HepG2 (cell line): ENCODE data around the gene LTC4S. TPM values are rescaled to one million over a fixed set of nuclear protein-coding genes. Genes with fewer than 3 reads are reported as not detected.

Experiments
- ATF7 ChIP-seq, 2 experiments: fragments of 450-650 bp in 1 of 2; sonication (generic) in 1 of 2; formaldehyde crosslinking in 1 of 2; IDR thresholded peaks; 2 replicates each; pipeline versions ENCODE4 v1.4.0 to v1.6.1; 2016 to 2020; ENCODE audit warnings: antibody characterized with exemption in 1 of 2, mild to moderate bottlenecking in 1 of 2, missing genetic modification reagents in 1 of 2
- BCLAF1 ChIP-seq: fragments of 450-650 bp; IDR thresholded peaks from 2 replicates; pipeline ENCODE4 v1.6.1; 2017; ENCODE audit warnings: mild to moderate bottlenecking
- BORCS8-MEF2B ChIP-seq: sonication (generic); formaldehyde crosslinking; IDR thresholded peaks from 2 replicates; pipeline ENCODE4 v1.8.0; 2022; ENCODE audit warnings: mild to moderate bottlenecking, missing genetic modification reagents
- HNF1B ChIP-seq: sonication (generic); formaldehyde crosslinking; IDR thresholded peaks from 2 replicates; pipeline ENCODE4 v1.5.1; 2020; ENCODE audit warnings: mild to moderate bottlenecking, moderate library complexity, missing genetic modification reagents
- MLXIP ChIP-seq: sonication (generic); formaldehyde crosslinking; IDR thresholded peaks from 2 replicates; pipeline ENCODE4 v1.9.0; 2021; ENCODE audit warnings: missing genetic modification reagents, borderline replicate concordance
- NCOA5 ChIP-seq: sonication (generic); formaldehyde crosslinking; IDR thresholded peaks from 2 replicates; pipeline ENCODE4 v1.4.0; 2020; ENCODE audit warnings: missing genetic modification reagents
- PHF8 ChIP-seq: sonication (generic); formaldehyde crosslinking; IDR thresholded peaks from 2 replicates; pipeline ENCODE4 v1.5.0; 2020; ENCODE audit warnings: missing genetic modification reagents
- RFXAP ChIP-seq: sonication (generic); formaldehyde crosslinking; IDR thresholded peaks from 2 replicates; pipeline ENCODE4 v1.4.0; 2020; ENCODE audit warnings: missing genetic modification reagents, borderline replicate concordance
- SOX6 ChIP-seq, 2 experiments: fragments of 450-650 bp in 1 of 2; sonication (generic) in 1 of 2; formaldehyde crosslinking in 1 of 2; IDR thresholded peaks; 2 replicates each; pipeline versions ENCODE4 v1.4.0 to v1.6.1; 2017 to 2020; ENCODE audit warnings: antibody characterized with exemption in 1 of 2, mild to moderate bottlenecking in 1 of 2, missing genetic modification reagents in 1 of 2
- ZMAT3 ChIP-seq: sonication (generic); formaldehyde crosslinking; conservative IDR thresholded peaks from 2 replicates; pipeline ENCODE4 v1.7.0; 2021; ENCODE audit warnings: missing genetic modification reagents
- ZNF260 ChIP-seq: sonication (generic); formaldehyde crosslinking; IDR thresholded peaks from 2 replicates; pipeline ENCODE4 v1.4.0; 2020; ENCODE audit warnings: missing genetic modification reagents, low read depth, mild to moderate bottlenecking, borderline replicate concordance
- ZNF549 ChIP-seq: sonication (generic); formaldehyde crosslinking; IDR thresholded peaks from 2 replicates; pipeline ENCODE4 v1.5.0; 2020; ENCODE audit warnings: missing genetic modification reagents
- ZSCAN9 ChIP-seq: IDR thresholded peaks from 2 replicates; pipeline ENCODE4 v1.6.1; 2016; ENCODE audit warnings: borderline replicate concordance
- polyA plus RNA-seq, 8 experiments: library from polyadenylated mRNA; depleted of rRNA in 3 of 8; stranded (reverse) in 7 of 8; unstranded in 1 of 8; fragments of >200 nt; fragmentation: Illumina TruSeq in 4 of 8; extraction: Trizol in 4 of 8; gene quantifications; 2 replicates each; pipeline versions ENCODE4 v1.2.1 to v1.2.3, GENCODE V29; 2011 to 2016; ENCODE audit warnings: low read depth in 4 of 8, missing spikeins in 1 of 8, mixed read lengths in 1 of 8; ENCODE audit not compliant: insufficient read depth in 1 of 8
- total RNA-seq, 5 experiments: library from RNA; depleted of rRNA; stranded (reverse); fragments of >200 nt; fragmentation: Illumina TruSeq; extraction: Trizol; gene quantifications; 2 replicates each; pipeline ENCODE4 v1.2.3, GENCODE V29; 2016; ENCODE audit warnings: low read depth in 1 of 5
- TF ChIP-seq, protein P1 (sequence below): sonication (generic); formaldehyde crosslinking; IDR thresholded peaks from one replicate; pipeline ENCODE4 v1.5.1; 2020; ENCODE audit warnings: mild to moderate bottlenecking, missing genetic modification reagents; ENCODE audit errors: not compliant biosample characterization

Gene LTC4S
- total and polyA plus RNA-seq, 2 of the 13 experiments (the other 11 are each of a cell fraction or from before 2014, with no cell fraction given): 0.35 TPM; not detected in 1

GRCh38 chr5:179755022-179755421 is 38.8 kb upstream of the LTC4S start (continued):
- TF ChIP-seq, protein P1, sequence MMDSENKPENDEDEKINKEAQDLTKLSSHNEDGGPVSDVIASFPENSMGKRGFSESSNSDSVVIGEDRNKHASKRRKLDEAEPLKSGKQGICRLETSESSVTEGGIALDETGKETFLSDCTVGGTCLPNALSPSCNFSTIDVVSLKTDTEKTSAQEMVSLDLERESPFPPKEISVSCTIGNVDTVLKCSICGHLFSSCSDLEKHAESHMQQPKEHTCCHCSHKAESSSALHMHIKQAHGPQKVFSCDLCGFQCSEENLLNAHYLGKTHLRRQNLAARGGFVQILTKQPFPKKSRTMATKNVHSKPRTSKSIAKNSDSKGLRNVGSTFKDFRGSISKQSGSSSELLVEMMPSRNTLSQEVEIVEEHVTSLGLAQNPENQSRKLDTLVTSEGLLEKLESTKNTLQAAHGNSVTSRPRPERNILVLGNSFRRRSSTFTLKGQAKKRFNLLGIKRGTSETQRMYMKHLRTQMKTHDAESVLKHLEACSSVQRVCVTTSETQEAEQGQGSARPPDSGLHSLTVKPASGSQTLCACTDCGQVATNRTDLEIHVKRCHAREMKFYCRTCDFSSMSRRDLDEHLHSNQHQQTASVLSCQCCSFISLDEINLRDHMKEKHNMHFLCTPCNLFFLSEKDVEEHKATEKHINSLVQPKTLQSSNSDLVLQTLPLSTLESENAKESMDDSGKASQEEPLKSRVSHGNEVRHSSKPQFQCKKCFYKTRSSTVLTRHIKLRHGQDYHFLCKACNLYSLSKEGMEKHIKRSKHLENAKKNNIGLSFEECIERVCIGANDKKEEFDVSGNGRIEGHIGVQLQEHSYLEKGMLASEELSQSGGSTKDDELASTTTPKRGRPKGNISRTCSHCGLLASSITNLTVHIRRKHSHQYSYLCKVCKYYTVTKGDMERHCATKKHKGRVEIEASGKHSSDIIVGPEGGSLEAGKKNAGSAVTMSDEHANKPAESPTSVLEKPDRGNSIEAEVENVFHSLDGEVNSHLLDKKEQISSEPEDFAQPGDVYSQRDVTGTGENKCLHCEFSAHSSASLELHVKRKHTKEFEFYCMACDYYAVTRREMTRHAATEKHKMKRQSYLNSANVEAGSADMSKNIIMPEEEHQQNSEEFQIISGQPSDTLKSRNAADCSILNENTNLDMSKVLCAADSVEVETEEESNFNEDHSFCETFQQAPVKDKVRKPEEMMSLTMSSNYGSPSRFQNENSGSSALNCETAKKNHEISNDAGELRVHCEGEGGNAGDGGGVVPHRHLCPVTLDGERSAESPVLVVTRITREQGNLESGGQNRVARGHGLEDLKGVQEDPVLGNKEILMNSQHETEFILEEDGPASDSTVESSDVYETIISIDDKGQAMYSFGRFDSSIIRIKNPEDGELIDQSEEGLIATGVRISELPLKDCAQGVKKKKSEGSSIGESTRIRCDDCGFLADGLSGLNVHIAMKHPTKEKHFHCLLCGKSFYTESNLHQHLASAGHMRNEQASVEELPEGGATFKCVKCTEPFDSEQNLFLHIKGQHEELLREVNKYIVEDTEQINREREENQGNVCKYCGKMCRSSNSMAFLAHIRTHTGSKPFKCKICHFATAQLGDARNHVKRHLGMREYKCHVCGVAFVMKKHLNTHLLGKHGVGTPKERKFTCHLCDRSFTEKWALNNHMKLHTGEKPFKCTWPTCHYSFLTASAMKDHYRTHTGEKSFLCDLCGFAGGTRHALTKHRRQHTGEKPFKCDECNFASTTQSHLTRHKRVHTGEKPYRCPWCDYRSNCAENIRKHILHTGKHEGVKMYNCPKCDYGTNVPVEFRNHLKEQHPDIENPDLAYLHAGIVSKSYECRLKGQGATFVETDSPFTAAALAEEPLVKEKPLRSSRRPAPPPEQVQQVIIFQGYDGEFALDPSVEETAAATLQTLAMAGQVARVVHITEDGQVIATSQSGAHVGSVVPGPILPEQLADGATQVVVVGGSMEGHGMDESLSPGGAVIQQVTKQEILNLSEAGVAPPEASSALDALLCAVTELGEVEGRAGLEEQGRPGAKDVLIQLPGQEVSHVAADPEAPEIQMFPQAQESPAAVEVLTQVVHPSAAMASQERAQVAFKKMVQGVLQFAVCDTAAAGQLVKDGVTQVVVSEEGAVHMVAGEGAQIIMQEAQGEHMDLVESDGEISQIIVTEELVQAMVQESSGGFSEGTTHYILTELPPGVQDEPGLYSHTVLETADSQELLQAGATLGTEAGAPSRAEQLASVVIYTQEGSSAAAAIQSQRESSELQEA (CRISPR knock-in tag): no peak
- TF ChIP-seq ZMAT3 (CRISPR knock-in tag): no peak
- TF ChIP-seq PHF8 (CRISPR knock-in tag): no peak
- TF ChIP-seq RFXAP (CRISPR knock-in tag): no peak
- no peak for TF ChIP-seq ZNF260 (CRISPR knock-in tag)
- TF ChIP-seq BCLAF1: no peak
- no peak for TF ChIP-seq ZNF549 (CRISPR knock-in tag)
- no peak for TF ChIP-seq NCOA5
- TF ChIP-seq SOX6 (IDR thresholded peaks at IDR 0.05): no peak
- TF ChIP-seq SOX6 (CRISPR knock-in tag; IDR thresholded peaks at IDR 0.05): peak; percentile 96
- no peak for TF ChIP-seq HNF1B
- no peak for TF ChIP-seq MLXIP (CRISPR knock-in tag)
- TF ChIP-seq BORCS8-MEF2B (CRISPR knock-in tag): no peak
- no peak for TF ChIP-seq ATF7 (IDR thresholded peaks at IDR 0.05)
- no peak for TF ChIP-seq ATF7 (CRISPR knock-in tag; IDR thresholded peaks at IDR 0.05)
- TF ChIP-seq ZSCAN9 (CRISPR knock-in tag): no peak
